RWPE2 (cell line): Measurements from ENCODE around the gene GINS2.

Experiments
- ATAC-seq: fragments of 200-7000 bp; cut with Tn5 transposase; 3 replicates; pipeline ENCODE4 v1.9.1; 2021; ENCODE audit warnings: low read depth
- DNase-seq: peaks from one replicate; pipeline ENCODE4 v3.0.0-alpha.2; 2020; ENCODE audit warnings: low spot score
- H3K27ac ChIP-seq: fragments of 450-650 bp; 2 replicates; pipeline ENCODE4 v1.5.1; 2017; ENCODE audit warnings: mild to moderate bottlenecking; ENCODE audit not compliant: poor library complexity, severe bottlenecking
- H3K27me3 ChIP-seq: fragments of 250-450 bp; sonication (Bioruptor Pico); 2 replicates; pipeline ENCODE4 v1.5.1; 2021; ENCODE audit warnings: mild to moderate bottlenecking, moderate library complexity; ENCODE audit not compliant: insufficient read depth, poor library complexity, severe bottlenecking
- H3K36me3 ChIP-seq: fragments of 250-450 bp; sonication (Bioruptor Pico); 2 replicates; pipeline ENCODE4 v1.5.1; 2020; ENCODE audit warnings: low read depth, mild to moderate bottlenecking, moderate library complexity
- H3K4me1 ChIP-seq: fragments of 250-450 bp; sonication (Bioruptor Pico); 2 replicates; pipeline ENCODE4 v1.5.1; 2021; ENCODE audit warnings: mild to moderate bottlenecking, moderate library complexity; ENCODE audit not compliant: insufficient read depth, poor library complexity, severe bottlenecking
- H3K4me3 ChIP-seq: fragments of 250-450 bp; sonication (Bioruptor Pico); 2 replicates; pipeline ENCODE4 v1.5.1; 2021; ENCODE audit warnings: mild to moderate bottlenecking, moderate library complexity; ENCODE audit not compliant: severe bottlenecking
- H3K9me3 ChIP-seq: fragments of 250-450 bp; sonication (Bioruptor Pico); 2 replicates; pipeline ENCODE4 v1.5.1; 2021; ENCODE audit warnings: mild to moderate bottlenecking, moderate library complexity; ENCODE audit not compliant: severe bottlenecking
- CTCF ChIP-seq: fragments of 450-650 bp; IDR thresholded peaks from one replicate; pipeline ENCODE4 v1.5.1; 2017; ENCODE audit warnings: mild to moderate bottlenecking, moderate library complexity; ENCODE audit not compliant: poor library complexity, severe bottlenecking

GINS2 gene

GRCh38 chr16:85664580-85665372 is 24.0 kb downstream of the GINS2 start:
- no peak overlapping the region for H3K4me3 ChIP-seq
- peaks cover 91% of the 10 kb centered on the region for H3K36me3 ChIP-seq
- H3K9me3 ChIP-seq: no peaks in the 10 kb centered on the region
- H3K4me1 ChIP-seq: no peaks in the 10 kb centered on the region
- H3K27me3 ChIP-seq: no peaks in the 10 kb centered on the region
- H3K27ac ChIP-seq: no peak overlapping the region
- TF ChIP-seq CTCF: no peak
- no peak for DNase-seq
- ATAC-seq: no peak

- no peak for TF ChIP-seq CTCF
- no peaks in the 10 kb centered on the region for H3K27me3 ChIP-seq
- H3K36me3 ChIP-seq: peaks cover 91% of the 10 kb centered on the region
Measured at GRCh38 chr16:85663891-85664321, 24.8 kb downstream of the GINS2 start.

DNA sequence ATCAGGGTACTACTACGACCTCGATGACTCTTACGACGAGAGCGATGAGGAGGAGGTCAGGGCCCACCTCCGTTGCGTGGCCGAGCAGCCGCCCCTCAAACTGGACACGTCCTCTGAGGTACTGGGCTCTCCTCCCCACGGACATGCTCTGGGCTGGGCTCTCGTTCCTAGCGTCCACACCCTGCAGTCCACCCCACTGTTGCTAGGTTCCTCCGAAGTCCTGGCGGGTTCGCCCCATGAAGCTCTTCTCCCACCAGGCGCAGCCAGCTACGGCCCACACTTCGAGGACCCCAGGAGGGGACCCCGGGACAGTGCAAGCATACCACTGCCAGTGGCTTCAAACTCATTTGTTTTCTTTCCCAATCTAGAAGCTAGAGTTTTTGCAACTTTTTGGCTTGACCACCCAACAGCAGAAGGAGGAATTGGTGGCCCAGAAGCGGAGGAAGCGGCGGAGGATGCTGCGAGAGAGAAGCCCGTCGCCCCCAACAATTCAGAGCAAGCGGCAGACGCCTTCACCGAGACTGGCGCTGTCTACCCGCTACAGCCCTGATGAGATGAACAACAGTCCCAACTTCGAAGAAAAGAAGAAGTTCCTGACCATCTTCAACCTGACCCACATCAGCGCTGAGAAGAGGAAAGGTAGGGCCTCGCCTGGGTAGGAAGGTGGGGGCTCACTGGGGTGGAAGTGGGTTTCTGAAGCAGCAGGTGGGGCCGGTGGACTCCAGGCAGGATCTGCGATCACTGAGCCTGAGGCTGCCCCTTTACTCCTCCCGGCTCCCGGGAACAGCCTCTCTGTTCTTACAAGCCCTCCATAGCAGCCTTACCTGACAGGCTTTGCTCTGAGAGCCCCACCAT is 25.6 kb downstream of the GINS2 start:
- no peaks in the 10 kb centered on the region for H3K27me3 ChIP-seq
- no peak for TF ChIP-seq CTCF
- H3K4me1 ChIP-seq: no peaks in the 10 kb centered on the region
- H3K4me3 ChIP-seq: no peak overlapping the region
- no peak for DNase-seq
- H3K27ac ChIP-seq: no peak overlapping the region
- no peak for ATAC-seq
- H3K36me3 ChIP-seq: peaks cover 92% of the 10 kb centered on the region
- H3K9me3 ChIP-seq: no peaks in the 10 kb centered on the region

More at GRCh38 chr16:85663891-85664321, 24.8 kb downstream of the GINS2 start:
- no peaks in the 10 kb centered on the region for H3K4me1 ChIP-seq
- H3K27ac ChIP-seq: no peak overlapping the region
- no peak overlapping the region for H3K4me3 ChIP-seq
- H3K9me3 ChIP-seq: no peaks in the 10 kb centered on the region
- no peak for ATAC-seq
- DNase-seq: no peak

DNA sequence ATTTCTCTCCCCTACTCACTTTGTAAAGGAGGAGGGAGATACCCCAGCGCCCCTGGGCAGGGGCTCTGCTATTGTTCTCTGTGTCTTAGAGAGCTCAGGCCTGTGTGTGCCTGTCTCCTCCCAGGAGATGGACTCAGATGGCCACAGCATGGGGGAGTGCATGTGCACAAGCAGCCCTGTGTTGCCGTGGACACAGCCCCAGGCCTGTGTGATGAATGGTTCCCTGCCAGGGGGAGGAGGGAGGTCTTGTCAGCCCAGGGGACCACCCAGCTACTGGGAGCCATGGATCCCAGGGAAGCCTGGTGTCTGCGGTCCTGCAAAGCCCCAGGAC is 26.3 kb downstream of the GINS2 start:
- no peak for TF ChIP-seq CTCF
- Histone ChIP-seq H3K4me3 (no peak overlapping the region), H3K9me3 (no peaks in the 10 kb centered on the region), H3K4me1 (no peaks in the 10 kb centered on the region), H3K27ac (no peak overlapping the region), H3K36me3 (peaks cover 92% of the 10 kb centered on the region), H3K27me3 (no peaks in the 10 kb centered on the region)
- DNase-seq: no peak
- no peak for ATAC-seq
